Measurements from ENCODE around the gene SLC17A9. TPM values are rescaled to one million over a fixed set of nuclear protein-coding genes. Genes with fewer than 3 reads are reported as not detected.

SLC17A9 gene
- total and polyA plus RNA-seq, 11 donors = 0.16 to 6.6 (median 0.85) TPM

- Histone ChIP-seq H3K4me3 (no peak overlapping the region), H3K9me3 (no peaks in the 10 kb centered on the region), H3K36me3 (peaks cover 0 to 14% (median 9%) of the 10 kb centered on the region in 9 donors), H3K4me1 (peaks cover 7 to 100% (median 89%) of the 10 kb centered on the region in 12 donors), H3K27ac (no peak overlapping the region), H3K27me3 (no peaks in the 10 kb centered on the region)
- ATAC-seq (no peak), DNase-seq (no peak)
- 42 to 61% (median 54%) methylated on average over 3 of the region's 3 CpGs for WGBS, 4 donors
- intact Hi-C loops (cut with DNase I) = no loop called here
- TF ChIP-seq CTCF (IDR thresholded peaks at IDR 0.05) = no peak
- no peak for TF ChIP-seq POLR2A (IDR thresholded peaks at IDR 0.05)
Observed at GRCh38 chr20:62917720-62918119, 34.8 kb upstream of the SLC17A9 start.

- no peak for ATAC-seq
- Histone ChIP-seq H3K27ac (no peak overlapping the region), H3K4me3 (no peak overlapping the region), H3K9me3 (no peaks in the 10 kb centered on the region), H3K4me1 (peaks cover 7 to 100% (median 92%) of the 10 kb centered on the region in 12 donors), H3K27me3 (no peaks in the 10 kb centered on the region), H3K36me3 (peaks cover 0 to 9% (median 5%) of the 10 kb centered on the region in 9 donors)
- no peak for TF ChIP-seq POLR2A (IDR thresholded peaks at IDR 0.05)
- TF ChIP-seq CTCF (IDR thresholded peaks at IDR 0.05) = no peak
- no peak for DNase-seq
- intact Hi-C loops (cut with DNase I) = no loop called here
- 51 to 56% (median 53%) methylated on average over 3 of the region's 3 CpGs for WGBS, 4 donors
Observed at GRCh38 chr20:62918147-62918546, 34.4 kb upstream of the SLC17A9 start.

DNA sequence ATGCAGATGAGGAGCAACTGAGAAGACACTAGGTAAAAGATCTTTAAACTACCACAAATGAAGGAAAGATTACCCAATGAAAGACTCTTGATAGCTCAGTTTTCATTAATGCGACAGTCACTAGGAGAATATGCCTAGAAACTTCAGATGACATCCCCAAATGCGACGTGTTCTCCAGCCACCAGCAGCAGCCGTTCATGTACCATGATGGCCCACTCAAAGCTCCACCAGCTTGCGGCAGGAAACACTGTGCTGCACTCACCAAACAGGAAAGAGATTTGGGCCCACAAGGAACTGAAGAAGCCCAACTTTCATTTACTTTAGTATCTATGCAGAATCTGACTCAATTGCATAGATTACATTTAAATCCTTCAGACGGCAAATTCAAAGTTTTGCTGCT is 33.7 kb upstream of the SLC17A9 start:
- Histone ChIP-seq H3K4me1 (peaks cover 13 to 100% (median 95%) of the 10 kb centered on the region in 12 donors), H3K4me3 (no peak overlapping the region)
- no peak for ATAC-seq

DNA sequence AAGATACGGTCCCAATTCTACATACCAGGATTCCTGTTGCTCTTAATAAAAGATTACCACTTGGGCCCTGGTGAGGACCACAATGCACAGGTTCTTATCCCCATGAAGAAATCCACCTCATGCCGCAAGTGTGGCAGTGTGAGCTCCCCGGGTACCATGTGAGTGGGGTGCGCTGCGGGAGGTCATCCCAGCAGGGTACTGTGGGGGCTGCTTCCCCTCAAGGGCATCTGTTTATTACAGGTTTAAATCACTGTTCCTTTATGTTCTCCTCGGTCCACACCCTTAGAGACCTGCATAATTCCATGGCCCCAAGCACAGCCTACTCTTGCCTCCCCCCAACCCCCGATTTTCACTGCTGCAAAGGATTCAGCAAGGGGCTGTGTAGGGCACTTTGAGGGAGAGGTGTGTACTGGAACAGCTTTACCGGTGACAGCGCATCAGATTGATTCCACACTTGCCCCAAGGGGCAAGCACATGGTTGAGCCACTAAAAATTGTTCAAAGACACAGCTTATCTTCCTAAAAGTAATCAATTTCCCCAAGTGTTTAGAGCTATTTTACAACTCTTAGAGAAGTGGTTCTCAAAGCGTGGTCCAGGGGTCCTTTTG is 32.4 kb upstream of the SLC17A9 start:
- TF ChIP-seq CTCF (IDR thresholded peaks at IDR 0.05) = no peak
- no peak for TF ChIP-seq POLR2A (IDR thresholded peaks at IDR 0.05)
- Histone ChIP-seq H3K27ac (peak overlapping the region in 1 of 12 donors; percentile 4), H3K36me3 (no peaks in the 10 kb centered on the region), H3K27me3 (no peaks in the 10 kb centered on the region), H3K9me3 (no peaks in the 10 kb centered on the region), H3K4me3 (no peak overlapping the region), H3K4me1 (peaks cover 19 to 100% (median 95%) of the 10 kb centered on the region in 12 donors)
- DNase-seq = no peak
- ATAC-seq = no peak
- intact Hi-C loops (cut with DNase I) = loop anchor here in 2 of 10 donors (10.0 kb wide), 1 partner anchor 45 kb away; no protein-coding TSS in a partner anchor
- WGBS, 4 donors = 70 to 75% (median 71%) methylated on average over 10 of the region's 10 CpGs

More for the DNA sequence above, 33.7 kb upstream of the SLC17A9 start:
- intact Hi-C loops (cut with DNase I) = no loop called here
- H3K36me3 ChIP-seq = peaks cover 0 to 2% (median 0%) of the 10 kb centered on the region in 9 donors
- H3K27ac ChIP-seq = peak overlapping the region in 1 of 12 donors; percentile 17
- H3K9me3 ChIP-seq = no peaks in the 10 kb centered on the region
- TF ChIP-seq POLR2A (IDR thresholded peaks at IDR 0.05) = no peak
- no peak for TF ChIP-seq CTCF (IDR thresholded peaks at IDR 0.05)
- no peak for DNase-seq
- WGBS, 4 donors = 58 to 65% (median 63%) methylated on average over 6 of the region's 6 CpGs
- H3K27me3 ChIP-seq = no peaks in the 10 kb centered on the region

All from heart left ventricle (tissue), 16 donors.